Suppressor macrophage treated with lipopolysaccharide for 1 hour (primary cell): ENCODE measurements around the gene MYOM1.

Source experiments
- DNase-seq, 3 donors: peaks; one replicate each; pipeline ENCODE4 v3.0.0-alpha.2; 2020 to 2022

Gene MYOM1

GRCh38 chr18:3219631-3220335 is at the start of gene MYOM1:
Gene MYOM1, minus strand, starts transcription at chr18:3219968. Its CDS starts 4,745 bp downstream, at chr18:3215223.
- no peak for DNase-seq

GRCh38 chr18:3269241-3269913 is 49.6 kb upstream of the MYOM1 start:
- peak; percentile 45 to 65 (median 57) for DNase-seq

DNA sequence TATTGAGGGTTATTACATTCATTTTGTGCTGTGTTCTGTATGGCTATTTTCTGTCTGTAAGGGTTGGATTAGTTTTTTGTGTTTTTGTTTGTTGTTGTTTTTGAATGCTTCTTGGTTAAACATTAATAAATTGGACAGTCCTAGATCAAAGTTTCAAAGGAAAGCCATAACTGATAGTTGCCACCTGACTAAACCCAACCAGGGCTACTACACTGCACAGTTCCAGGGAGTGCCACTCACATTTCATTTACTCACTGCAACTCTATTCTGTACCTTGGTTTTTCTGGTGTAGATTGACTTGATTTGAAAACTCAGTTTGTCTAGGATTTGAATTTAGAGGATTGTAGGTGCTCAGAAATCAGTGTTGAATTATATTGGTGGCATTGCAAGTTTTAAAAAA is 48.5 kb upstream of the MYOM1 start:
- DNase-seq, result no peak

DNA sequence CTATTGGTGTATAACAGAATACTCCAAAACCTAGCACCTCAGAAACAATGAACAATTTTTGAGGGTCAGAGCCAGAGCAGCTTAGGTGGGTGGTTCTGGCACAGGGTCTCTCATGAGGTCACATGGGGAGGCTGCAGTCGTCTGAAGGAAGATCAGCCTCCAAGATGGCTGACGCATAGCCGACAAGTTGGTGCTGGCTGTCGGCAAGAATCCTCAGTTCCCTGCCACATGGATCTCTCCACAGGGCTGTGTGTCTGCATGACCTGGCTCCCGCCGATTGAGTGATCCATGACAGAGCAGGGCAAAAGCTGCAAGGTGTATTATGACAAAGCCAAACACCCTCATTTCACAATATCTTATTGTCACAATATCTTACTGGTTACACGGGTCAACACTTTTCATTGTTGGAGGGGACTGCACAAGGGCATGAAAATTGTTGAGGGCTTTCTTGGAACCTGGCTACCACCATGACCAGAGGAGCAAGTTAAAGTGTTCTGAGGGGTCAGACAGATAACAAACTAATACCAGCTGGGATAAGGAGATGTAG is 46.4 kb upstream of the MYOM1 start:
- no peak for DNase-seq

- DNase-seq, result no peak
Measured at GRCh38 chr18:3265564-3266033, 45.8 kb upstream of the MYOM1 start.

DNA sequence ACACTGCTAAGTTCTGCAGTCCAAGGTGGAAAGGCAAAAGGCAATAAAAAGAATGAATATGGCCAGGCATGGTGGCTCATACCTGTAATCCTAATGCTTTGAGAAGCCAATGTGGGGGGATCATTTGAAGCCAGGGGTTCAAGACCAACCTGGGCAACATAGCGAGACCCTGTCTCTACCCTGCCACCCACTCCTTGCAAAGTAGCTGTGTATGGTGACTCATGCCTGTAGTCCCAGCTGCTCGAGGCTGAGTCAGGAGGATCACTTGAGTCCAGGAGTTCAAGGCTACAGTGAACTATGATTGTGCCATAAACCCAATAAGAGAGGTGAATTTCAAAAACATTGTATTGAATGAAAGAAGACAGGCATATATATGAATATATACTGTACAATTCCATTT is 44.6 kb upstream of the MYOM1 start:
- DNase-seq, result no peak

- DNase-seq, result no peak
Measured at GRCh38 chr18:3263132-3263700, 43.4 kb upstream of the MYOM1 start.

GRCh38 chr18:3262234-3263131 is 42.7 kb upstream of the MYOM1 start:
- peak in 2 of 3 donors; percentile 31 for DNase-seq

DNA sequence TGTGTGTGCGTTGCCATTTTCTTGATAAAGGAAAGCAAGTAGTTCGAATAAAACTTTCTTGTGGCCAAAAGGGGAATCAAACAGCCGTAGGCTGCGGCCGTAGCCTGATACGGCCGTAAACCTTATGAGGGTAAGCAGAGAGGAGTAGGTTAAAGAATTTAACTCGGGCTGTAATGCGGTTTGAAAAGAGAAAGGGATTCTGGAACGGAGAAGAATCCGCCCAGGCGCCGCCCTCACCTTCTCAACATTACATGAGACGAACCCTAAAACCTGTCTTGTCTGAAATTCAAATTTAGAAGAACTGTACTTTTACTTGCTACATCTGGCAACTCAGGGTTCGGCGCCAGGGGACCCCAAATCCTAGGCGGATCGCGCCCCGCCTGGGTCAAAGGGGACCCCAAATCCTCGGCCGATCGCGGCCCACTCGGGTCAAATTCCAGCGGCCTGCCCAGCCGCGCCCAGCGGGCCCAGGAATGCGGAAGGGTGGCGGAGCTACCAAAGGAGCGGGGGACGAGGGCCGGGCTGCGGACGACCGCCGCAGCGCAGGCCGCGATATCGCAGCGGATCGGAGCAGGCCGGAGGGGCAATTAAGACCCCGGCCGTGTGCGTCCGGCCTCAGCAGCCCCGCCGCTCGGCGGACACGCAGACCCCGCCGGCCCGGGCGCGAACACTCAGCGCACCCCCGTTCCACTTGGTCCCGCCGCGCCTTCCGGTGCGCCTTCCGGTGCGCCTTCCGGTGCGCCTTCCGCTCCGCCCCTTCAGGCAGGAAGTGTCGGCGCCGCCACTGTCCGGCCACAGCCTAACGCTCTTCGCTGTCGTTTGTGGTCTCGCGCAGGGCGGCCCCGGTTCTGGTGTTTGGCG is 41.8 kb upstream of the MYOM1 start, which contains the start of gene MYL12B:
TSS of gene MYL12B (plus strand) at position 761 of the 861 bp plus-strand sequence. CDS start 10,766 bp downstream, outside the sequence.
- DNase-seq, result peak; percentile 88 to 95 (median 91)

GRCh38 chr18:3260995-3261372 is 41.2 kb upstream of the MYOM1 start:
- DNase-seq, result no peak

DNA sequence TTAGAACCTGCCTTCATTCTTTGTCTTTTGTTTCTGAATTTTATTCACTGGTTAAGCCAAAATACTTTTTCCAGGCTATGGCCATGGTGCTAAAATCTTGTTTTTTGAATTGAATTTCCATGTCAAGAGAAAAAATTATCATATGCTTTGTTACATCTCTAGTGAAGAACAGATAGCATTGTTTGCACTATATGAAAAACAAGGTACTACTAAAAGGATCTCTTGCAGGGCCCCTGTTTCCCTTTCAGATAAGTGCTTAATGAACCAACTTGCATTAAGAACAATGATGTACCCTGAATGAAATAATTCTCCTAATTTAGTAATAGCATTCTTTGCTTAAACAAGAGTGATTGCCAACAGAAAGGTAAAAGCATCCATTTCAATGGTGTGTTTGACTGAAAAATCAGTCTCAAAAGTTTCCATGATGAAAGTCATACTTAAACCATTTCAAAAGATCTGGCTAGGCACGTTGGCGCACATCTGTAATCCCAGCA is 37.9 kb upstream of the MYOM1 start:
- DNase-seq, result no peak

GRCh38 chr18:3256693-3257626 is 37.2 kb upstream of the MYOM1 start:
- DNase-seq, result peak; percentile 54 to 69 (median 63)

DNA sequence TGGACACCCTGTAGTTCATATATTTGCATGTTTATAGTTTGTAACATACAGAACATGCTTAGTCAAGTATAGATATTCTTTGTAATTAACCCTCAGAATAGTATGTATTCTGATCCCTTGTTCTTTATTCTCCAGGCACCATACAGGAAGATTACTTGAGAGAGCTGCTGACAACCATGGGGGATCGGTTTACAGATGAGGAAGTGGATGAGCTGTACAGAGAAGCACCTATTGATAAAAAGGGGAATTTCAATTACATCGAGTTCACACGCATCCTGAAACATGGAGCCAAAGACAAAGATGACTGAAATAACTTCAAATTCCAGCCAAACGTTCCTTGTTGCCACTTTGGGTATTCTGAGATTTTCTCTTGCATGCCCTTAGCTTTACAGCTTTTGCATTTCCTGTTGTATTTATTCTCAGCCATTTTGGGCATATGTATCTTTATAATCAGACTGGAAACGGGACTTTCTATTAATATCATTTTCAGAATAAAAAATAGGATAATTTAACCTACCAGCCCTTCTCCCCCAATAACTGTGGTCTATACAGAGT is 35.9 kb upstream of the MYOM1 start:
- peak; percentile 31 to 55 (median 44) for DNase-seq

GRCh38 chr18:3254725-3255124 is 35.0 kb upstream of the MYOM1 start:
- no peak for DNase-seq

- DNase-seq, result no peak
Measured at GRCh38 chr18:3252843-3253242, 33.1 kb upstream of the MYOM1 start.

GRCh38 chr18:3251963-3252277 is 32.2 kb upstream of the MYOM1 start:
- DNase-seq, result no peak

- DNase-seq, result peak in 1 of 3 donors; percentile 33
Measured at GRCh38 chr18:3251249-3251962, 31.6 kb upstream of the MYOM1 start.

DNA sequence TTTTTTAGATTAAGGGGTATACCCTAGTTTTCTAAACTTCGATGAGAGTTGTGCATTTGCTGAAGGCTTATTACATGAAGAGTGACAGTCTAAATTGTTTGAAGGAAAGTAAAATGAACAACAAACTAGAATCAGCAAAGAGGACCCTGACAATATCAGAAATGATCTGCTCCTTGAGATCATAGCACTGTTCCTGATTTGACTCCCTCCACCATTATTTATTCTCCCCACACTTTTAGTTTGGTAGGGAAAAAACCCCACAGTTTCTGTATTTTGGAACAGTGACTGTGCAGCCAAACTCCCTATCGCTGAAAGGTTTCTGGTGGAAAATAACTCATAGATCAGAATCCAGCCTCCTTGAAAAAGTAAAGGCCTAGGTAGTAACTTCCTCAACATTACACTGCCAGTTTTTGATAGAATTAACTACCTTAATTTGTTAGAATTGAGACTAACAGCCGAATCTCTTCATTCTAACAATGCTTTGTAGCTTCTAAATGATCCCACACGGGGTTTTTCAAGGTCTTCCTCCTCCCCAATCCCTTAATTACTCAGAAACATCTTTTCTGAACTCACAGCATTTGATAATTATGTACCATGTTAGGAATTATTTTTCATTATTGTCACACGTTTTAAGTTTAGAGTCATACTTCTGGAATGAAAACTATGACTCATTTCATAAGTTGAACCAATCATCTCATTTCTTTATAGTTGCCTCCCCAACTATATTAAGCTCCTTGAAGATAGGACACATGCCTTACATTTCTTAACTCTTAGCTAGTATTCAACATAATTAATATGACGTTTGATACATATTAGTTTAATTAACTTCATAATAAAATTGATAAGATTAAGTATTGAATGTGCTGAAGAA is 30.7 kb upstream of the MYOM1 start:
- DNase-seq, result peak in 2 of 3 donors; percentile 60 to 71
